ENCODE data around the gene ALOX5AP.

DNA sequence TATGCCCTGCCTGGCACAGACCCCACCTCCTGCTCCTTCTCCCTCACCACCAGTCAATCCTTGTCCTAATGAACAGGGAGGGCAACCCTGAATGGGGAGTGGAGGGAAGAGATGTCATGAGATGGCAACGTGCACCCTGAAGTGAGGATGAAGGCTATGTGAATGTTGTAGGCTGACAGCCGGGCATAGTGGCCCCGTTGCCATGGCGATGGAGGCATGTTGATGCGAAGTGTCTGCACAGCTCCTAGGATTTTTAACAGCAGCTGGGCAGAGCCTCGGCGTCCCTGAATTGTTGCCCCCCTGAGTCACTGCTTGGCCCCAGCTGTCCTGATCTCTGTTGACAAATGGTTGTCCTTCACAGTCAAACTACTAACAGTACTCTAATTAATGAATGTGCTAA, 4.8 kb upstream of the ALOX5AP start:
- TF ChIP-seq POLR2AphosphoS5 (IDR thresholded peaks at IDR 0.05; ENCODE audit: insufficient read depth in 1 of 2, low read depth in 1 of 2), result no peak
- TF ChIP-seq, protein P1, sequence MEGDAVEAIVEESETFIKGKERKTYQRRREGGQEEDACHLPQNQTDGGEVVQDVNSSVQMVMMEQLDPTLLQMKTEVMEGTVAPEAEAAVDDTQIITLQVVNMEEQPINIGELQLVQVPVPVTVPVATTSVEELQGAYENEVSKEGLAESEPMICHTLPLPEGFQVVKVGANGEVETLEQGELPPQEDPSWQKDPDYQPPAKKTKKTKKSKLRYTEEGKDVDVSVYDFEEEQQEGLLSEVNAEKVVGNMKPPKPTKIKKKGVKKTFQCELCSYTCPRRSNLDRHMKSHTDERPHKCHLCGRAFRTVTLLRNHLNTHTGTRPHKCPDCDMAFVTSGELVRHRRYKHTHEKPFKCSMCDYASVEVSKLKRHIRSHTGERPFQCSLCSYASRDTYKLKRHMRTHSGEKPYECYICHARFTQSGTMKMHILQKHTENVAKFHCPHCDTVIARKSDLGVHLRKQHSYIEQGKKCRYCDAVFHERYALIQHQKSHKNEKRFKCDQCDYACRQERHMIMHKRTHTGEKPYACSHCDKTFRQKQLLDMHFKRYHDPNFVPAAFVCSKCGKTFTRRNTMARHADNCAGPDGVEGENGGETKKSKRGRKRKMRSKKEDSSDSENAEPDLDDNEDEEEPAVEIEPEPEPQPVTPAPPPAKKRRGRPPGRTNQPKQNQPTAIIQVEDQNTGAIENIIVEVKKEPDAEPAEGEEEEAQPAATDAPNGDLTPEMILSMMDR (IDR thresholded peaks at IDR 0.05), result no peak

All from vagina (tissue), 2 donors.